Measurements from ENCODE around the gene GPC3. TPM values are rescaled to one million over a fixed set of nuclear protein-coding genes. Genes with fewer than 3 reads are reported as not detected.

Gene GPC3
- total RNA-seq, 1 donor from 2014 or later = 1,039 TPM

DNA sequence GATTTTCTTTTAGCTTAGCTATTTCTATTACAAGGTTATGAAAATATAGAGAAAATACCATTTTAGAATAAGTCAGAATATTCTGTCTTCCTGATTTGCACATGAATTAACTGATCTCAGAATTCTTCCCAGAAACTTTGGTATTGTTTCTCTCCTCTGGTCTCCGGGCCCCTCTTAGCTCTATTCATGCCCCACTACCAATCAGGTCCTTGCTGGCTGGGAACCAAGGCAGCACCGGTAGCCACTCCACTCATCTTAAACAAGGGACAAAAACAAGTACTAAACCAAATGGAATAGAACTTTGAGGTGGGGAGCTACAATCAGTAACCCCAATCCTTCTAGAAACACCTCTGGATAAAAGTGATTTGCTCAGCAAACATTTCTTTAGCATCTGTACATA is 64.3 kb downstream of the GPC3 start:
- Histone ChIP-seq H3K9me3 (ENCODE audit: low read depth) (peaks cover 13% of the 10 kb centered on the region), H3K9ac (no peak overlapping the region), H3K4me3 (no peak overlapping the region), H3K36me3 (no peaks in the 10 kb centered on the region), H3K4me2 (peak overlapping the region; percentile 47), H3K79me2 (ENCODE audit: low read depth) (peaks cover 68% of the 10 kb centered on the region), H3F3A (ENCODE audit: low read depth) (peaks cover 40% of the 10 kb centered on the region), H3K4me1 (peaks cover 17% of the 10 kb centered on the region), H3K27ac (peak overlapping the region; percentile 43), H2AFZ (replicated peaks) (no peak overlapping the region), H4K20me1 (ENCODE audit: low read depth) (peaks cover 41% of the 10 kb centered on the region), H3K27me3 (no peaks in the 10 kb centered on the region)
- H3K4me1 Mint-ChIP-seq = peaks cover 32% of the 10 kb centered on the region
- no peaks in the 10 kb centered on the region for H3K27me3 Mint-ChIP-seq (ENCODE audit: insufficient read depth, low read depth)
- H3K27ac Mint-ChIP-seq = peak overlapping the region; percentile 75
- no peak for TF ChIP-seq CTCF (IDR thresholded peaks at IDR 0.05)
- TF ChIP-seq EZH2phosphoT487 (IDR thresholded peaks at IDR 0.05) = no peak
- no peak for TF ChIP-seq EZH2 (IDR thresholded peaks at IDR 0.05)
- no peaks in the 10 kb centered on the region for H3K36me3 Mint-ChIP-seq
- peaks cover 11% of the 10 kb centered on the region for H3K9me3 Mint-ChIP-seq
- DNase-seq (ENCODE audit: low spot score) = no peak
- no peak overlapping the region for H3K4me3 Mint-ChIP-seq

- H3K4me3 ChIP-seq = no peak overlapping the region
- peaks cover 13% of the 10 kb centered on the region for H3K9me3 ChIP-seq (ENCODE audit: low read depth)
- Mint-ChIP-seq H3K4me3 (no peak overlapping the region), H3K27ac (no peak overlapping the region), H3K27me3 (ENCODE audit: insufficient read depth, low read depth) (no peaks in the 10 kb centered on the region), H3K9me3 (peaks cover 12% of the 10 kb centered on the region), H3K36me3 (no peaks in the 10 kb centered on the region), H3K4me1 (peaks cover 45% of the 10 kb centered on the region)
- DNase-seq (ENCODE audit: low spot score) = no peak
- no peak overlapping the region for H3K27ac ChIP-seq
- peaks cover 29% of the 10 kb centered on the region for H4K20me1 ChIP-seq (ENCODE audit: low read depth)
- peaks cover 50% of the 10 kb centered on the region for H3K79me2 ChIP-seq (ENCODE audit: low read depth)
- H3K36me3 ChIP-seq = no peaks in the 10 kb centered on the region
- H3F3A ChIP-seq (ENCODE audit: low read depth) = peaks cover 63% of the 10 kb centered on the region
- H3K27me3 ChIP-seq = no peaks in the 10 kb centered on the region
- H3K9ac ChIP-seq = no peak overlapping the region
- peaks cover 19% of the 10 kb centered on the region for H3K4me1 ChIP-seq
- TF ChIP-seq EZH2 (IDR thresholded peaks at IDR 0.05) (no peak), CTCF (IDR thresholded peaks at IDR 0.05) (no peak), EZH2phosphoT487 (IDR thresholded peaks at IDR 0.05) (no peak)
- H2AFZ ChIP-seq (replicated peaks) = no peak overlapping the region
- H3K4me2 ChIP-seq = no peak overlapping the region
Observed at GRCh38 chrX:133918361-133918771, 67.0 kb downstream of the GPC3 start.

- H3K9me3 Mint-ChIP-seq = peaks cover 12% of the 10 kb centered on the region
- no peaks in the 10 kb centered on the region for H3K36me3 Mint-ChIP-seq
Observed at GRCh38 chrX:133916984-133917722, 68.2 kb downstream of the GPC3 start.

More at GRCh38 chrX:133916984-133917722, 68.2 kb downstream of the GPC3 start:
- no peak overlapping the region for H3K4me2 ChIP-seq
- no peak overlapping the region for H3K27ac Mint-ChIP-seq
- H3K27me3 ChIP-seq = no peaks in the 10 kb centered on the region
- H3F3A ChIP-seq (ENCODE audit: low read depth) = peaks cover 65% of the 10 kb centered on the region
- no peak overlapping the region for H3K27ac ChIP-seq
- H3K27me3 Mint-ChIP-seq (ENCODE audit: insufficient read depth, low read depth) = peaks cover 2% of the 10 kb centered on the region
- peaks cover 25% of the 10 kb centered on the region for H4K20me1 ChIP-seq (ENCODE audit: low read depth)
- TF ChIP-seq CTCF (IDR thresholded peaks at IDR 0.05) = no peak
- TF ChIP-seq EZH2 (IDR thresholded peaks at IDR 0.05) = no peak
- TF ChIP-seq EZH2phosphoT487 (IDR thresholded peaks at IDR 0.05) = no peak
- H3K79me2 ChIP-seq (ENCODE audit: low read depth) = peaks cover 62% of the 10 kb centered on the region
- no peak overlapping the region for H3K4me3 ChIP-seq
- no peak for DNase-seq (ENCODE audit: low spot score)
- H3K4me1 Mint-ChIP-seq = peaks cover 46% of the 10 kb centered on the region
- no peak overlapping the region for H3K9ac ChIP-seq
- no peak overlapping the region for H2AFZ ChIP-seq (replicated peaks)
- H3K36me3 ChIP-seq = no peaks in the 10 kb centered on the region
- H3K9me3 ChIP-seq (ENCODE audit: low read depth) = peaks cover 13% of the 10 kb centered on the region
- no peak overlapping the region for H3K4me3 Mint-ChIP-seq
- peaks cover 31% of the 10 kb centered on the region for H3K4me1 ChIP-seq
